ENCODE measurements around the gene AIFM3. TPM values are rescaled to one million over a fixed set of nuclear protein-coding genes. Genes with fewer than 3 reads are reported as not detected.

The AIFM3 gene
- total and polyA plus RNA-seq, 2 of the 13 experiments (the other 11 are each of a cell fraction or from before 2014, with no cell fraction given): 9.0 to 15.3 TPM

GRCh38 chr22:20949698-20950183 is 17.3 kb upstream of the AIFM3 start (continued):
- TF ChIP-seq, protein P1, sequence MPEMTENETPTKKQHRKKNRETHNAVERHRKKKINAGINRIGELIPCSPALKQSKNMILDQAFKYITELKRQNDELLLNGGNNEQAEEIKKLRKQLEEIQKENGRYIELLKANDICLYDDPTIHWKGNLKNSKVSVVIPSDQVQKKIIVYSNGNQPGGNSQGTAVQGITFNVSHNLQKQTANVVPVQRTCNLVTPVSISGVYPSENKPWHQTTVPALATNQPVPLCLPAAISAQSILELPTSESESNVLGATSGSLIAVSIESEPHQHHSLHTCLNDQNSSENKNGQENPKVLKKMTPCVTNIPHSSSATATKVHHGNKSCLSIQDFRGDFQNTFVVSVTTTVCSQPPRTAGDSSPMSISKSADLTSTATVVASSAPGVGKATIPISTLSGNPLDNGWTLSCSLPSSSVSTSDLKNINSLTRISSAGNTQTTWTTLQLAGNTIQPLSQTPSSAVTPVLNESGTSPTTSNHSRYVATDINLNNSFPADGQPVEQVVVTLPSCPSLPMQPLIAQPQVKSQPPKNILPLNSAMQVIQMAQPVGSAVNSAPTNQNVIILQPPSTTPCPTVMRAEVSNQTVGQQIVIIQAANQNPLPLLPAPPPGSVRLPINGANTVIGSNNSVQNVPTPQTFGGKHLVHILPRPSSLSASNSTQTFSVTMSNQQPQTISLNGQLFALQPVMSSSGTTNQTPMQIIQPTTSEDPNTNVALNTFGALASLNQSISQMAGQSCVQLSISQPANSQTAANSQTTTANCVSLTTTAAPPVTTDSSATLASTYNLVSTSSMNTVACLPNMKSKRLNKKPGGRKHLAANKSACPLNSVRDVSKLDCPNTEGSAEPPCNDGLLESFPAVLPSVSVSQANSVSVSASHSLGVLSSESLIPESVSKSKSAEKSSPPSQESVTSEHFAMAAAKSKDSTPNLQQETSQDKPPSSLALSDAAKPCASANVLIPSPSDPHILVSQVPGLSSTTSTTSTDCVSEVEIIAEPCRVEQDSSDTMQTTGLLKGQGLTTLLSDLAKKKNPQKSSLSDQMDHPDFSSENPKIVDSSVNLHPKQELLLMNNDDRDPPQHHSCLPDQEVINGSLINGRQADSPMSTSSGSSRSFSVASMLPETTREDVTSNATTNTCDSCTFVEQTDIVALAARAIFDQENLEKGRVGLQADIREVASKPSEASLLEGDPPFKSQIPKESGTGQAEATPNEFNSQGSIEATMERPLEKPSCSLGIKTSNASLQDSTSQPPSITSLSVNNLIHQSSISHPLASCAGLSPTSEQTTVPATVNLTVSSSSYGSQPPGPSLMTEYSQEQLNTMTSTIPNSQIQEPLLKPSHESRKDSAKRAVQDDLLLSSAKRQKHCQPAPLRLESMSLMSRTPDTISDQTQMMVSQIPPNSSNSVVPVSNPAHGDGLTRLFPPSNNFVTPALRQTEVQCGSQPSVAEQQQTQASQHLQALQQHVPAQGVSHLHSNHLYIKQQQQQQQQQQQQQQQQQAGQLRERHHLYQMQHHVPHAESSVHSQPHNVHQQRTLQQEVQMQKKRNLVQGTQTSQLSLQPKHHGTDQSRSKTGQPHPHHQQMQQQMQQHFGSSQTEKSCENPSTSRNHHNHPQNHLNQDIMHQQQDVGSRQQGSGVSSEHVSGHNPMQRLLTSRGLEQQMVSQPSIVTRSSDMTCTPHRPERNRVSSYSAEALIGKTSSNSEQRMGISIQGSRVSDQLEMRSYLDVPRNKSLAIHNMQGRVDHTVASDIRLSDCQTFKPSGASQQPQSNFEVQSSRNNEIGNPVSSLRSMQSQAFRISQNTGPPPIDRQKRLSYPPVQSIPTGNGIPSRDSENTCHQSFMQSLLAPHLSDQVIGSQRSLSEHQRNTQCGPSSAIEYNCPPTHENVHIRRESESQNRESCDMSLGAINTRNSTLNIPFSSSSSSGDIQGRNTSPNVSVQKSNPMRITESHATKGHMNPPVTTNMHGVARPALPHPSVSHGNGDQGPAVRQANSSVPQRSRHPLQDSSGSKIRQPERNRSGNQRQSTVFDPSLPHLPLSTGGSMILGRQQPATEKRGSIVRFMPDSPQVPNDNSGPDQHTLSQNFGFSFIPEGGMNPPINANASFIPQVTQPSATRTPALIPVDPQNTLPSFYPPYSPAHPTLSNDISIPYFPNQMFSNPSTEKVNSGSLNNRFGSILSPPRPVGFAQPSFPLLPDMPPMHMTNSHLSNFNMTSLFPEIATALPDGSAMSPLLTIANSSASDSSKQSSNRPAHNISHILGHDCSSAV (CRISPR knock-in tag; IDR thresholded peaks at IDR 0.05; ENCODE audit: borderline replicate concordance): no peak
- TF ChIP-seq MIXL1 (CRISPR knock-in tag; IDR thresholded peaks at IDR 0.05) (peak; percentile 70; the same call in 1 of the 2 replicates), HNF4G (IDR thresholded peaks at IDR 0.05; ENCODE audit: borderline replicate concordance, low read depth, low read length) (no peak), HNF4G (CRISPR knock-in tag; IDR thresholded peaks at IDR 0.05; ENCODE audit: borderline replicate concordance, low read depth) (no peak; the same call in 1 of the 2 replicates), TFE3 (CRISPR knock-in tag; IDR thresholded peaks at IDR 0.05) (peak; percentile 70), MBNL3 (CRISPR knock-in tag; conservative IDR thresholded peaks at IDR 0.05) (no peak), ZBTB42 (CRISPR knock-in tag; IDR thresholded peaks at IDR 0.05) (no peak), ZNF10 (CRISPR knock-in tag; IDR thresholded peaks at IDR 0.05; ENCODE audit: borderline replicate concordance, low read depth) (no peak), ZBTB8A (CRISPR knock-in tag; IDR thresholded peaks at IDR 0.05; ENCODE audit: borderline replicate concordance, low read depth) (no peak), ZSCAN31 (CRISPR knock-in tag; IDR thresholded peaks at IDR 0.05; ENCODE audit: low read depth) (peak; percentile 35; the same call in 1 of the 2 replicates), ZNF703 (CRISPR knock-in tag; IDR thresholded peaks at IDR 0.05; ENCODE audit: borderline replicate concordance) (no peak), ZFP62 (CRISPR knock-in tag; IDR thresholded peaks at IDR 0.05) (no peak), ZNF160 (CRISPR knock-in tag; IDR thresholded peaks at IDR 0.05) (no peak), ZNF230 (CRISPR knock-in tag; IDR thresholded peaks at IDR 0.05) (no peak), ZNF577 (CRISPR knock-in tag; IDR thresholded peaks at IDR 0.05; ENCODE audit: borderline replicate concordance, low read depth) (no peak), JUNB (CRISPR knock-in tag; IDR thresholded peaks at IDR 0.05; ENCODE audit: borderline replicate concordance) (no peak), EZH2 (conservative IDR thresholded peaks at IDR 0.05; ENCODE audit: low read depth, low read length) (no peak), ZNF598 (CRISPR knock-in tag; IDR thresholded peaks at IDR 0.05; ENCODE audit: borderline replicate concordance) (no peak), KLF15 (CRISPR knock-in tag; IDR thresholded peaks at IDR 0.05; ENCODE audit: borderline replicate concordance) (no peak), ZNF629 (CRISPR knock-in tag; conservative IDR thresholded peaks at IDR 0.05) (no peak), ZNF562 (CRISPR knock-in tag; IDR thresholded peaks at IDR 0.05; ENCODE audit: borderline replicate concordance) (no peak)
- TF ChIP-seq, protein P2, sequence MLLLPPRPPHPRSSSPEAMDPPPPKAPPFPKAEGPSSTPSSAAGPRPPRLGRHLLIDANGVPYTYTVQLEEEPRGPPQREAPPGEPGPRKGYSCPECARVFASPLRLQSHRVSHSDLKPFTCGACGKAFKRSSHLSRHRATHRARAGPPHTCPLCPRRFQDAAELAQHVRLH (CRISPR knock-in tag; IDR thresholded peaks at IDR 0.05; ENCODE audit: borderline replicate concordance, low read depth): no peak
